Activated CD4-positive, alpha-beta T cell treated with anti-CD3 and anti-CD28 coated beads, Interleukin-2, amount 10 ng/mL, durations not matched to agents 7 days and 5 days (primary cell): ENCODE data around the gene SLCO6A1. TPM values are rescaled to one million over a fixed set of nuclear protein-coding genes. Genes with fewer than 3 reads are reported as not detected.

Experiments
- CTCF ChIA-PET: fragments of 350-600 bp; sonication (Branson Sonifier 250); formaldehyde crosslinking; loops from one replicate; lab custom pipeline; 2021; ENCODE audit warnings: antibody characterized with exemption; lab: Charles Lee
- POLR2A ChIA-PET: fragments of 350-600 bp; sonication (Branson Sonifier 250); formaldehyde crosslinking; loops from one replicate; lab custom pipeline; 2021; ENCODE audit warnings: antibody characterized with exemption; lab: Charles Lee
- DNase-seq: peaks from one replicate; pipeline ENCODE4 v3.0.0-alpha.2; 2020
- H3K27ac Mint-ChIP-seq: one replicate; pipeline ENCODE4 v1.8.0; 2021; ENCODE audit warnings: mild to moderate bottlenecking, moderate library complexity, mixed read lengths
- H3K27me3 Mint-ChIP-seq: one replicate; pipeline ENCODE4 v1.8.0; 2021; ENCODE audit warnings: mixed read lengths
- H3K36me3 Mint-ChIP-seq: one replicate; pipeline ENCODE4 v1.8.0; 2021; ENCODE audit warnings: low read depth, mixed read lengths
- H3K4me1 Mint-ChIP-seq: one replicate; pipeline ENCODE4 v1.8.0; 2021; ENCODE audit warnings: mixed read lengths
- H3K4me3 Mint-ChIP-seq: one replicate; pipeline ENCODE4 v1.8.0; 2021; ENCODE audit warnings: mild to moderate bottlenecking, moderate library complexity, mixed read lengths
- H3K9me3 Mint-ChIP-seq: one replicate; pipeline ENCODE4 v1.8.0; 2021; ENCODE audit warnings: mixed read lengths
- total RNA-seq, 2 experiments: library from RNA; stranded (reverse); gene quantifications; one replicate each; pipeline ENCODE4 v1.2.3, GENCODE V29; 2021

Gene SLCO6A1
- total RNA-seq = not detected

- H3K9me3 Mint-ChIP-seq = no peaks in the 10 kb centered on the region
- CTCF ChIA-PET = no interaction called here
- DNase-seq = no peak
- no peaks in the 10 kb centered on the region for H3K27me3 Mint-ChIP-seq
- POLR2A ChIA-PET = no interaction called here
- H3K4me3 Mint-ChIP-seq = no peak within 1 kb of the TSS
- no peak within 1 kb of the TSS for H3K27ac Mint-ChIP-seq
- H3K36me3 Mint-ChIP-seq = no peaks in the 10 kb centered on the region
- H3K4me1 Mint-ChIP-seq = no peaks in the 10 kb centered on the region
Measured at GRCh38 chr5:102498271-102499034, at the start of gene SLCO6A1. TSS of gene SLCO6A1 (minus strand) at chr5:102499001. CDS start at chr5:102498844, 157 bp downstream.

GRCh38 chr5:102547141-102548035 lies 48.6 kb upstream of the SLCO6A1 start:
- H3K36me3 Mint-ChIP-seq = no peaks in the 10 kb centered on the region
- H3K27me3 Mint-ChIP-seq = peaks cover 4% of the 10 kb centered on the region
- H3K27ac Mint-ChIP-seq = no peak overlapping the region
- H3K4me3 Mint-ChIP-seq = no peak overlapping the region
- ChIA-PET CTCF (no interaction called here), POLR2A (no interaction called here)
- no peaks in the 10 kb centered on the region for H3K9me3 Mint-ChIP-seq
- H3K4me1 Mint-ChIP-seq = no peaks in the 10 kb centered on the region
- no peak for DNase-seq

- H3K9me3 Mint-ChIP-seq = no peaks in the 10 kb centered on the region
- no peak overlapping the region for H3K27ac Mint-ChIP-seq
- H3K27me3 Mint-ChIP-seq = peaks cover 4% of the 10 kb centered on the region
- CTCF ChIA-PET = no interaction called here
- H3K36me3 Mint-ChIP-seq = no peaks in the 10 kb centered on the region
- POLR2A ChIA-PET = no interaction called here
- no peaks in the 10 kb centered on the region for H3K4me1 Mint-ChIP-seq
- H3K4me3 Mint-ChIP-seq = no peak overlapping the region
- no peak for DNase-seq
Measured at GRCh38 chr5:102545175-102545574, 46.4 kb upstream of the SLCO6A1 start.

- no peaks in the 10 kb centered on the region for H3K36me3 Mint-ChIP-seq
- H3K9me3 Mint-ChIP-seq = no peaks in the 10 kb centered on the region
- no peak overlapping the region for H3K27ac Mint-ChIP-seq
- ChIA-PET CTCF (no interaction called here), POLR2A (no interaction called here)
- no peak for DNase-seq
- H3K4me3 Mint-ChIP-seq = no peak overlapping the region
- H3K4me1 Mint-ChIP-seq = no peaks in the 10 kb centered on the region
- peaks cover 6% of the 10 kb centered on the region for H3K27me3 Mint-ChIP-seq
Measured at GRCh38 chr5:102542057-102542456, 43.3 kb upstream of the SLCO6A1 start.

- Mint-ChIP-seq H3K27ac (no peak overlapping the region), H3K4me3 (no peak overlapping the region), H3K36me3 (no peaks in the 10 kb centered on the region), H3K27me3 (peaks cover 3% of the 10 kb centered on the region), H3K4me1 (no peaks in the 10 kb centered on the region), H3K9me3 (no peaks in the 10 kb centered on the region)
- ChIA-PET CTCF (no interaction called here), POLR2A (no interaction called here)
- no peak for DNase-seq
Measured at GRCh38 chr5:102539996-102540728, 41.4 kb upstream of the SLCO6A1 start.

- CTCF ChIA-PET = no interaction called here
Measured at GRCh38 chr5:102539562-102539961, 40.8 kb upstream of the SLCO6A1 start.

GRCh38 chr5:102537011-102537410 lies 38.2 kb upstream of the SLCO6A1 start:
- H3K9me3 Mint-ChIP-seq = no peaks in the 10 kb centered on the region
- CTCF ChIA-PET = no interaction called here

More at GRCh38 chr5:102539562-102539961, 40.8 kb upstream of the SLCO6A1 start:
- no peaks in the 10 kb centered on the region for H3K4me1 Mint-ChIP-seq
- peaks cover 3% of the 10 kb centered on the region for H3K27me3 Mint-ChIP-seq
- no peak overlapping the region for H3K4me3 Mint-ChIP-seq
- no peaks in the 10 kb centered on the region for H3K36me3 Mint-ChIP-seq
- no peak overlapping the region for H3K27ac Mint-ChIP-seq
- H3K9me3 Mint-ChIP-seq = no peaks in the 10 kb centered on the region
- no peak for DNase-seq
- POLR2A ChIA-PET = no interaction called here

GRCh38 chr5:102536323-102536928 lies 37.6 kb upstream of the SLCO6A1 start:
- no peak overlapping the region for H3K4me3 Mint-ChIP-seq

More at GRCh38 chr5:102537011-102537410, 38.2 kb upstream of the SLCO6A1 start:
- Mint-ChIP-seq H3K36me3 (no peaks in the 10 kb centered on the region), H3K4me1 (no peaks in the 10 kb centered on the region), H3K27me3 (peaks cover 5% of the 10 kb centered on the region), H3K4me3 (no peak overlapping the region), H3K27ac (no peak overlapping the region)
- DNase-seq = no peak
- POLR2A ChIA-PET = no interaction called here

GRCh38 chr5:102532123-102532522 lies 33.3 kb upstream of the SLCO6A1 start:
- DNase-seq = no peak
- no peaks in the 10 kb centered on the region for H3K9me3 Mint-ChIP-seq
- H3K36me3 Mint-ChIP-seq = no peaks in the 10 kb centered on the region
- POLR2A ChIA-PET = no interaction called here
- H3K27me3 Mint-ChIP-seq = peaks cover 12% of the 10 kb centered on the region
- no peaks in the 10 kb centered on the region for H3K4me1 Mint-ChIP-seq
- H3K27ac Mint-ChIP-seq = no peak overlapping the region
- no peak overlapping the region for H3K4me3 Mint-ChIP-seq
- CTCF ChIA-PET = no interaction called here

More at GRCh38 chr5:102536323-102536928, 37.6 kb upstream of the SLCO6A1 start:
- H3K4me1 Mint-ChIP-seq = no peaks in the 10 kb centered on the region
- no peak for DNase-seq
- ChIA-PET POLR2A (no interaction called here), CTCF (no interaction called here)
- peaks cover 5% of the 10 kb centered on the region for H3K27me3 Mint-ChIP-seq
- no peaks in the 10 kb centered on the region for H3K36me3 Mint-ChIP-seq
- H3K9me3 Mint-ChIP-seq = no peaks in the 10 kb centered on the region
- H3K27ac Mint-ChIP-seq = no peak overlapping the region

- Mint-ChIP-seq H3K4me1 (no peaks in the 10 kb centered on the region), H3K36me3 (no peaks in the 10 kb centered on the region), H3K4me3 (no peak overlapping the region), H3K27ac (no peak overlapping the region), H3K9me3 (no peaks in the 10 kb centered on the region), H3K27me3 (peaks cover 12% of the 10 kb centered on the region)
- ChIA-PET POLR2A (no interaction called here), CTCF (no interaction called here)
- DNase-seq = no peak
Measured at GRCh38 chr5:102531506-102531905, 32.7 kb upstream of the SLCO6A1 start.

- DNase-seq = no peak
- H3K27ac Mint-ChIP-seq = no peak overlapping the region
- ChIA-PET POLR2A (no interaction called here), CTCF (no interaction called here)
- peaks cover under 1% of the 10 kb centered on the region for H3K4me1 Mint-ChIP-seq
- no peak overlapping the region for H3K4me3 Mint-ChIP-seq
- no peaks in the 10 kb centered on the region for H3K36me3 Mint-ChIP-seq
- H3K27me3 Mint-ChIP-seq = peaks cover 20% of the 10 kb centered on the region
- H3K9me3 Mint-ChIP-seq = peaks cover under 1% of the 10 kb centered on the region
Measured at GRCh38 chr5:102529447-102529846, 30.6 kb upstream of the SLCO6A1 start.

- Mint-ChIP-seq H3K27me3 (peaks cover 20% of the 10 kb centered on the region), H3K4me1 (peaks cover 2% of the 10 kb centered on the region), H3K9me3 (peaks cover 2% of the 10 kb centered on the region), H3K4me3 (no peak overlapping the region), H3K36me3 (no peaks in the 10 kb centered on the region), H3K27ac (no peak overlapping the region)
- ChIA-PET CTCF (no interaction called here), POLR2A (no interaction called here)
- DNase-seq = no peak
Measured at GRCh38 chr5:102529031-102529430, 30.2 kb upstream of the SLCO6A1 start.
